AG09309 (cell line): ENCODE measurements around the gene PCBD2.

Experiments used
- DNase-seq: peaks from one replicate; pipeline ENCODE4 v3.0.0-alpha.2; 2010; ENCODE audit warnings: low read depth
- H3K4me3 ChIP-seq: 2 replicates; pipeline ENCODE4 v1.5.1; 2011; ENCODE audit warnings: mild to moderate bottlenecking, low read depth, low read length, moderate library complexity; ENCODE audit not compliant: control insufficient read depth
- CTCF ChIP-seq: IDR thresholded peaks from 2 replicates; pipeline ENCODE4 v1.5.1; 2011; ENCODE audit warnings: mild to moderate bottlenecking, low read depth, low read length, inconsistent platforms; ENCODE audit not compliant: insufficient read depth, control insufficient read depth; ENCODE audit errors: missing control alignments

Gene PCBD2

DNA sequence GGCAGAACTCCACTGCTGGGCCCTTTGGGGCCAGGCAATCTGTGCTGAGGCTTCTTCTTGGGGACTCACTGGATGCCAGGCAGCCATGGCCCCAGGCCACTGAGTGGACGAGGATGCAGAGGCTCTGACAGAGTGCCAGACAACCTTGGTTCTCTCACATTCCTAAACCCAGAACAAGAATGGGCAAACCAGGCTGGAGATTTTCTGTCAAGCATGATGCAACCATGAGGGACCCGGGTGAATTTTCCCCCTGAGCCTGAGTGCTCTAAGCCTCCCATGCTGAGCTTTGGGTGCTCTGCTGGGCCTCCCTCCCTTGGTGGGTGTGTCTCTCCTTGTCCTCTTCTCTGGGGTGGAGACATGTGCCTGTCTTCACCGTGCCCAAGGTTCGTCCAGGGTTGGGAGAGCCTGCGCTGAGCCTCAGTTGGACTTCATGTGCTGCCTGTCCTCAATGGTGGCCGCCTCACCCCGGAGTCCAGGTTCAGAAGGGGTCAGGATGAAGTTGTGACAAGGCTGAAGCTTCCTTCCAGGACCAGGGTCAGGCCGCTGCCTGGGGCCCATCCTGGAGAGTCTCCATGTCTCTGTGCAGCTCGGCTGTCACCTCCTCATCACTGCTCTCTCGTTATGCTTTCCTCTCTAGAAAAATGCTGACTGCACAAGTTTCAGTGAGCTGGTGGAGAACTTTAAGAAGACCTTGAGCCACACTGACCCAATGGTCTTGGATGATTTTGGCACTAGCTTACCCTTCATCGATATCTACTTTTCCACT lies 105.0 kb downstream of the PCBD2 start:
- H3K4me3 ChIP-seq: no peak overlapping the region
- no peak for TF ChIP-seq CTCF
- DNase-seq: no peak

GRCh38 chr5:135010502-135011354 lies 105.8 kb downstream of the PCBD2 start:
- H3K4me3 ChIP-seq: no peak overlapping the region
- DNase-seq: no peak
- TF ChIP-seq CTCF: peak; percentile 38

DNA sequence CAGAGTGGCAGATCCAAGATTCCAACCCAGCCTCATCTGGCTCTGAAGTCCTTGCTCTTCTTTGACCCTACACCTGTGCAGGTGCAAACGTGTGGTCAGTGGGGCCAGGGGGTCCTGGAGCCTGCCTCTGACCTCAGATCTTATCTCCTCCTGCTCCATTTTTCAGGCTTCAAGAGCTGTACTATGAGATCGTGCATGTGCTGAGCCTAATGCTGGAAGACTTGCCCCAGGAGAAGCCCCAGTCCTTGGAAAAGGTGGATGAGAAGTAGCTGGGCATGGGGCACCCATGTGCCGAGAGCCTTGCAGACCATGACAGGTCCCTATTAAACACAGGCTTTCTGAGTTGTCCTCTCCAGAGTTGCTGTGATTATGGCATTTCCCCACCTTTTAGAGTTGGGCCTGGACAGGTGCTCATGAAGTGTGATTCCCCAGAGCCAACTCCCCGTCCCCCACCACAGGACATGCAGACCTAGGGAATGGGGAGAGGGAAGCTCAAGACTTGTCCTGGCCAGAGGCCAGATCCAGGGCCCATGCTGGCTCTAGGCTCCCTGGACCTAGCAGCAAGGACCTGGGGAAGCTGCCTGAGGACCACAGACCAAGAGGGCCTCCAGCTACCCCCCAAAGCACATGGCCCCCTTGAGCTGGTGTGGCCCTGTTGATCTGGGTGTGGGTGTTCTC lies 106.6 kb downstream of the PCBD2 start:
- no peak for TF ChIP-seq CTCF
- H3K4me3 ChIP-seq: no peak overlapping the region
- DNase-seq: no peak

DNA sequence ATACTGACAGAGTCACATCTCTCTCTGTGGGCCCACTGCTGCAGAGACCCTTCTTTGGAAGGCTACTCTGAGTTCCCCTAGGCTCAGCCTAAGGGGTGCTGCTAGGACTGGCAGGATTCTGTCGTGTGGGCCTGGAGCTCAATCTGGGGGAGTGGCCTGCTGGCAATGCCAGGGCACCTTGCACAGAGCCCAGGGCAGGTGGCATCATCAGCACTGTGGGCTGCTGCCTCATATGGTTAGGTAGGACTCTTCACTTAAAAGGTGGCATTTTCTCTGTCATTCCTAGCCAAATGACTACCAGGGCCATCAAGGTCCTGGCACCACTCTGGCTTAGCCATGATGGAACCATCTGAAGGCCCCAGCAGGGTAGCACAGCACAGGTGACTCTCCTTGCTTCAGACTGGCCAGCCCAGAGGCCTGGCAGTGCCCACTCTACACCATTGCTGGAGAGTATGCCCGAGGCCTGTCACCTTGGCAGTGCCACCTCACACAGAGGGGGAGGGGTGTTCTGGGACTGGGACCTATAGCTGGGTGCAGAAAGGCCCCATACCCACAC lies 107.2 kb downstream of the PCBD2 start:
- TF ChIP-seq CTCF: no peak
- H3K4me3 ChIP-seq: no peak overlapping the region
- DNase-seq: no peak
